Naive thymus-derived CD4-positive, alpha-beta T cell (primary cell): ENCODE measurements around the gene SMAD5. TPM values are rescaled to one million over a fixed set of nuclear protein-coding genes. Genes with fewer than 3 reads are reported as not detected.

Experiments used
- ATAC-seq: fragments of 150-1000 bp; cut with Tn5 transposase; 2 replicates; pipeline ENCODE4 v1.10.0; 2021; ENCODE audit warnings: mild to moderate bottlenecking, moderate library complexity
- CTCF ChIA-PET: fragments of 350-600 bp; sonication (Branson Sonifier 250); formaldehyde crosslinking; loops from one replicate; lab custom pipeline; 2021; ENCODE audit warnings: antibody characterized with exemption; lab: Charles Lee
- POLR2A ChIA-PET: fragments of 350-600 bp; sonication (Branson Sonifier 250); formaldehyde crosslinking; loops from one replicate; lab custom pipeline; 2021; ENCODE audit warnings: antibody characterized with exemption, inconsistent platforms; lab: Charles Lee
- DNase-seq, 9 donors: peaks; one replicate each; pipeline versions ENCODE4 v3.0.0 to v3.0.0-alpha.2; 2020 to 2022; ENCODE audit warnings: mixed read lengths in 1 of 9
- H3K27ac ChIP-seq: one replicate; pipeline ENCODE4 v1.7.0; 2013; ENCODE audit warnings: mild to moderate bottlenecking, low read depth, low read length, moderate library complexity
- H3K27me3 ChIP-seq, 2 donors: one replicate each; pipeline ENCODE4 v1.7.0; 2013; ENCODE audit warnings: low read length in 2 of 2, mild to moderate bottlenecking in 2 of 2, moderate library complexity in 2 of 2; ENCODE audit not compliant: control insufficient read depth in 2 of 2, insufficient read depth in 2 of 2
- H3K36me3 ChIP-seq, 3 experiments: 1 replicate in 2 of 3; 2 replicates in 1 of 3; pipeline ENCODE4 v1.7.0; 2013; ENCODE audit warnings: low read length in 3 of 3, mild to moderate bottlenecking in 3 of 3, moderate library complexity in 1 of 3; ENCODE audit not compliant: insufficient read depth in 3 of 3, control insufficient read depth in 2 of 3
- H3K4me1 ChIP-seq, 2 donors: one replicate each; pipeline ENCODE4 v1.7.0; 2013; ENCODE audit warnings: low read length in 2 of 2, mild to moderate bottlenecking in 2 of 2, moderate library complexity in 1 of 2; ENCODE audit not compliant: control insufficient read depth in 2 of 2, insufficient read depth in 2 of 2
- H3K4me3 ChIP-seq: 2 replicates; pipeline ENCODE4 v1.7.0; 2013; ENCODE audit warnings: mild to moderate bottlenecking, low read length
- H3K9me3 ChIP-seq, 3 experiments: 1 replicate in 2 of 3; 2 replicates in 1 of 3; pipeline ENCODE4 v1.7.0; 2013; ENCODE audit warnings: low read length in 3 of 3; ENCODE audit not compliant: control insufficient read depth in 2 of 3
- H3K27ac Mint-ChIP-seq, 9 donors: one replicate each; pipeline ENCODE4 v1.8.0; 2020 to 2022; ENCODE audit warnings: mixed read lengths in 9 of 9, mild to moderate bottlenecking in 8 of 9, moderate library complexity in 5 of 9, inconsistent platforms in 2 of 9
- H3K27me3 Mint-ChIP-seq, 5 donors: one replicate each; pipeline ENCODE4 v1.8.0; 2021 to 2022; ENCODE audit warnings: mixed read lengths in 5 of 5, mild to moderate bottlenecking in 1 of 5
- H3K36me3 Mint-ChIP-seq, 5 donors: one replicate each; pipeline ENCODE4 v1.8.0; 2020 to 2022; ENCODE audit warnings: mixed read lengths in 5 of 5, mild to moderate bottlenecking in 3 of 5, inconsistent platforms in 1 of 5
- H3K4me1 Mint-ChIP-seq, 7 donors: one replicate each; pipeline ENCODE4 v1.8.0; 2020 to 2022; ENCODE audit warnings: mixed read lengths in 7 of 7, mild to moderate bottlenecking in 3 of 7, inconsistent platforms in 1 of 7
- H3K4me3 Mint-ChIP-seq, 10 donors: one replicate each; pipeline ENCODE4 v1.8.0; 2020 to 2022; ENCODE audit warnings: mild to moderate bottlenecking in 10 of 10, mixed read lengths in 10 of 10, moderate library complexity in 6 of 10, inconsistent platforms in 2 of 10
- H3K9me3 Mint-ChIP-seq, 11 donors: one replicate each; pipeline ENCODE4 v1.8.0; 2020 to 2022; ENCODE audit warnings: mixed read lengths in 11 of 11, mild to moderate bottlenecking in 4 of 11, inconsistent platforms in 1 of 11, moderate library complexity in 1 of 11
- intact Hi-C, 2 donors: fragments of 100-400 bp; cut with micrococcal nuclease; formaldehyde crosslinking; loops; one replicate each; pipeline ENCODE4 v1.15.1; 2023
- polyA plus RNA-seq, 2 donors: library from polyadenylated mRNA; unstranded; fragments of 300-500 nt; fragmentation: Illumina TruSeq; gene quantifications; one replicate each; pipeline ENCODE4 v1.2.3, GENCODE V29; 2021
- total RNA-seq, 6 experiments: library from RNA in 5 of 6; stranded (reverse) in 5 of 6; gene quantifications; 1 replicate in 5 of 6; 2 replicates in 1 of 6; pipeline ENCODE4 v1.2.3 and lab custom pipeline; 2021 to 2026

Gene SMAD5
- total and polyA plus RNA-seq, 7 experiments from 2014 or later: 1.8 to 17.6 (median 7.2) TPM

GRCh38 chr5:136162008-136162407, 29.4 kb downstream of the SMAD5 start:
- Mint-ChIP-seq H3K4me3 (no peak overlapping the region), H3K9me3 (peaks cover 0 to under 1% (median 0%) of the 10 kb centered on the region in 11 donors), H3K27me3 (peaks cover 0 to 8% (median 0%) of the 10 kb centered on the region in 5 donors), H3K36me3 (peaks cover 0 to 4% (median 0%) of the 10 kb centered on the region in 5 donors), H3K27ac (no peak overlapping the region), H3K4me1 (peaks cover 0 to 2% (median 0%) of the 10 kb centered on the region in 7 donors)
- Histone ChIP-seq H3K9me3 (no peaks in the 10 kb centered on the region), H3K27ac (no peak overlapping the region), H3K36me3 (no peaks in the 10 kb centered on the region), H3K27me3 (no peaks in the 10 kb centered on the region), H3K4me1 (no peaks in the 10 kb centered on the region), H3K4me3 (no peak overlapping the region)
- intact Hi-C loops: no loop called here
- ATAC-seq: no peak
- DNase-seq: no peak
- ChIA-PET POLR2A (no interaction called here), CTCF (no interaction called here)

DNA sequence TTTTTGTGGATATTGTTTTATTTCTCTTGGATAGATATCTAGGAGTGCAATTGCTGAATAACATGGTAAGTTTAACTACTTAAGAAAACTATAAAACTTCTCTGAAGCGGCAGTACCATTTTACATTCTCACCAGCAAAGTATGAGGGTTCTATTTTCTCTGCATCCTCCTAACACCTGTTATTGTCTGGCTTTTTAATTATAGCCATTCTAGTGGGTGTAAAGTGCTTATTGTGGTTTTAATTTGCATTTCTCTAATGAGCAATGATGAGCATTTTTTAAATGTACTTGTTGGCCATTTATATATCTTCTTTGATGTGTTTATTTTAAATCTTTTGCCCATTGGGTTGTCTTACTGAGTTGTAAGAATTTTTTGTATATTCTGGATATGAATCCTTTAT, 31.6 kb downstream of the SMAD5 start:
- ChIA-PET POLR2A (no interaction called here), CTCF (no interaction called here)
- Histone ChIP-seq H3K4me1 (no peaks in the 10 kb centered on the region), H3K9me3 (no peaks in the 10 kb centered on the region), H3K36me3 (no peaks in the 10 kb centered on the region), H3K27me3 (no peaks in the 10 kb centered on the region), H3K4me3 (no peak overlapping the region), H3K27ac (no peak overlapping the region)
- peaks cover 0 to 6% (median 0%) of the 10 kb centered on the region in 5 donors for H3K27me3 Mint-ChIP-seq
- H3K27ac Mint-ChIP-seq: no peak overlapping the region
- intact Hi-C loops: no loop called here
- H3K4me3 Mint-ChIP-seq: no peak overlapping the region
- H3K36me3 Mint-ChIP-seq: peaks cover 0 to 4% (median 0%) of the 10 kb centered on the region in 5 donors
- H3K4me1 Mint-ChIP-seq: peaks cover 0 to 2% (median 0%) of the 10 kb centered on the region in 7 donors
- ATAC-seq (no peak), DNase-seq (no peak)
- H3K9me3 Mint-ChIP-seq: peaks cover 0 to 1% (median 0%) of the 10 kb centered on the region in 11 donors

- H3K27ac Mint-ChIP-seq: no peak overlapping the region
- H3K4me1 ChIP-seq: no peaks in the 10 kb centered on the region
- peaks cover 0 to 4% (median 0%) of the 10 kb centered on the region in 11 donors for H3K9me3 Mint-ChIP-seq
- H3K27me3 ChIP-seq: no peaks in the 10 kb centered on the region
- intact Hi-C loops: no loop called here
- no peak overlapping the region for H3K4me3 Mint-ChIP-seq
- H3K36me3 Mint-ChIP-seq: peaks cover 0 to 8% (median 0%) of the 10 kb centered on the region in 5 donors
- no peak for DNase-seq
- no peaks in the 10 kb centered on the region for H3K36me3 ChIP-seq
- H3K9me3 ChIP-seq: no peaks in the 10 kb centered on the region
- peaks cover 0 to 6% (median 0%) of the 10 kb centered on the region in 5 donors for H3K27me3 Mint-ChIP-seq
- H3K4me1 Mint-ChIP-seq: peaks cover 0 to 1% (median 0%) of the 10 kb centered on the region in 7 donors
- POLR2A ChIA-PET: no interaction called here
- CTCF ChIA-PET: no interaction called here
- H3K4me3 ChIP-seq: no peak overlapping the region
- ATAC-seq: no peak
- no peak overlapping the region for H3K27ac ChIP-seq
Observed at GRCh38 chr5:136166909-136167308, 34.3 kb downstream of the SMAD5 start.

DNA sequence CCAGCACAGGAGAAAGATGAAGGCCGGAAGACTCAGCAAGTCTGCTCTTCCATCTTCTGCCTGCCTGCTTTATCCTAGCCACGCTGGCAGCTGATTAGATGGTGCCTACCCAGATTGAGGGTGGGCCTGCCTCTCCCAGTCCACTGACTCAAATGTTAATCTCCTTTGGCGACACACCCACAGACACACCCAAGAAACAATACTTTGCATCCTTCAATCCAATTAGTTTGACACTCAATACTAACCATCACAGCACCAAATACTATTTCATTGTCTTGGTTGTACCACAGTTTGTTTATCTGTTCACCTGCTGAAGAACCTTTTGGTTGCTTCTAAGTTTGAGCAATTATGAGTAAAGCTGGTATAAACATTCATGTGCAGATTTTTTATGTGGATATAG, 36.6 kb downstream of the SMAD5 start:
- Mint-ChIP-seq H3K9me3 (peaks cover 0 to 4% (median 0%) of the 10 kb centered on the region in 11 donors), H3K36me3 (peaks cover 0 to 8% (median 0%) of the 10 kb centered on the region in 5 donors), H3K4me3 (no peak overlapping the region), H3K27ac (no peak overlapping the region), H3K4me1 (peaks cover 0 to 1% (median 0%) of the 10 kb centered on the region in 7 donors), H3K27me3 (peaks cover 0 to 6% (median 0%) of the 10 kb centered on the region in 5 donors)
- intact Hi-C loops: no loop called here
- H3K27ac ChIP-seq: no peak overlapping the region
- no peaks in the 10 kb centered on the region for H3K36me3 ChIP-seq
- ATAC-seq (no peak), DNase-seq (no peak)
- H3K27me3 ChIP-seq: no peaks in the 10 kb centered on the region
- no peaks in the 10 kb centered on the region for H3K4me1 ChIP-seq
- H3K4me3 ChIP-seq: no peak overlapping the region
- H3K9me3 ChIP-seq: no peaks in the 10 kb centered on the region
- POLR2A ChIA-PET: no interaction called here
- CTCF ChIA-PET: no interaction called here

- no peak for ATAC-seq
- Histone ChIP-seq H3K4me3 (no peak overlapping the region), H3K36me3 (no peaks in the 10 kb centered on the region), H3K9me3 (no peaks in the 10 kb centered on the region), H3K27me3 (no peaks in the 10 kb centered on the region), H3K4me1 (no peaks in the 10 kb centered on the region), H3K27ac (no peak overlapping the region)
- Mint-ChIP-seq H3K27me3 (no peaks in the 10 kb centered on the region), H3K9me3 (peaks cover 0 to 4% (median 0%) of the 10 kb centered on the region in 11 donors), H3K4me1 (peaks cover 0 to 1% (median 0%) of the 10 kb centered on the region in 7 donors), H3K27ac (no peak overlapping the region), H3K4me3 (no peak overlapping the region), H3K36me3 (peaks cover 0 to 9% (median 4%) of the 10 kb centered on the region in 5 donors)
- intact Hi-C loops: loop anchor here in 1 of 2 donors (1.0 kb wide), 3 partner anchors 92 to 287 kb away; no protein-coding TSS in a partner anchor
- peak in 1 of 9 donors; percentile 5 for DNase-seq
- CTCF ChIA-PET: no interaction called here
- POLR2A ChIA-PET: no interaction called here
Observed at GRCh38 chr5:136174021-136174659, 41.5 kb downstream of the SMAD5 start.

DNA sequence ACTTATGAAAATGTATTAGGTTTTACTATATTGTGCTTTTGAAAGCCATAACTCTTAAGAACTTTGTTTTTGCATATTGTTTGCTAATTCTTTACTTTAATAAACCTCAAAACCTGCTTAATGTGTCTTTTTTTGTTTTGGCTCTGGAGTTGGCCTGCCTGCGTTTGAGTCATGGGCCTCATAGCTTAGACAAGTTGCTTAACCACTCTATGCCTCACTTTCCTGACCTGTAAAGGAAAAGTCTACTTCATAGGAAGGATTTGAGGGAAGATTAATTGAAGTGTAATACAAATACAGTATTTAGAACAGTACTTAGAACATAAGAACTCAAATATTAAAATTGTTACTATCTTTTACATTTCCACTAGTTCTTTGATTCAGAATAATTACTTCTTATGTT, 50.0 kb downstream of the SMAD5 start:
- peaks cover 0 to 3% (median 0%) of the 10 kb centered on the region in 5 donors for H3K36me3 Mint-ChIP-seq
- Histone ChIP-seq H3K9me3 (no peaks in the 10 kb centered on the region), H3K36me3 (no peaks in the 10 kb centered on the region), H3K4me1 (no peaks in the 10 kb centered on the region), H3K27me3 (no peaks in the 10 kb centered on the region), H3K4me3 (no peak overlapping the region), H3K27ac (no peak overlapping the region)
- no peak for DNase-seq
- H3K4me1 Mint-ChIP-seq: no peaks in the 10 kb centered on the region
- peaks cover 0 to 4% (median 0%) of the 10 kb centered on the region in 11 donors for H3K9me3 Mint-ChIP-seq
- intact Hi-C loops: no loop called here
- ChIA-PET CTCF (no interaction called here), POLR2A (no interaction called here)
- H3K4me3 Mint-ChIP-seq: no peak overlapping the region
- no peak overlapping the region for H3K27ac Mint-ChIP-seq
- no peak for ATAC-seq
- H3K27me3 Mint-ChIP-seq: peaks cover 0 to 9% (median 0%) of the 10 kb centered on the region in 5 donors
